NCI-H748 (cell line): Measurements from ENCODE around the gene STAB1.
"Not testable (repeated sequence)": the region's sequence is repeated elsewhere in the genome, so short reads cannot be mapped to it uniquely, and the experiment has no call there.

Experiments used
- DNase-seq: peaks from one replicate; lab custom pipeline; 2025; ENCODE audit not compliant: unreplicated experiment; lab: John Stamatoyannopoulos, UW

The STAB1 gene

GRCh38 chr3:52523386-52524257 is 28.5 kb downstream of the STAB1 start:
- no peak for DNase-seq

DNA sequence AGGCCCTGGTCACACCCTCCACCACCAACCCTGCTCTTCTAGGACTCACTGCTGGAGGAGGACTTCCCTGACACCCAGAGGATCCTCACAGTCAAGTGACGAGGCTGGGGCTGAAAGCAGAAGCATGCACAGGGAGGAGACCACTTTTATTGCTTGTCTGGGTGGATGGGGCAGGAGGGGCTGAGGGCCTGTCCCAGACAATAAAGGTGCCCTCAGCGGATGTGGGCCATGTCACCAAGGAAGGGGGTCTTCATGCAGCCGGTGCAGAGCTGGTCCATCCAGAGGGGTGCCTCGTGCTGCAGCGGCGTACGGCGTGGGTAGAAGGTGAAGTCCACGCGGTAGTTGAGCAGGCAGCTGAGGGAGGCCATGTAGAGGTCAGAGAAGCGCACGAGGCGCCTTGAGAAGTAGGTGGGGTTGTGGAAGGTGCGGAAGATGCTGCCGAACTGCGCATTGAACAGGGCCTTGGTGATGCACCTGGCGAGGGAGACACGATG is 29.2 kb downstream of the STAB1 start:
- no peak for DNase-seq

DNA sequence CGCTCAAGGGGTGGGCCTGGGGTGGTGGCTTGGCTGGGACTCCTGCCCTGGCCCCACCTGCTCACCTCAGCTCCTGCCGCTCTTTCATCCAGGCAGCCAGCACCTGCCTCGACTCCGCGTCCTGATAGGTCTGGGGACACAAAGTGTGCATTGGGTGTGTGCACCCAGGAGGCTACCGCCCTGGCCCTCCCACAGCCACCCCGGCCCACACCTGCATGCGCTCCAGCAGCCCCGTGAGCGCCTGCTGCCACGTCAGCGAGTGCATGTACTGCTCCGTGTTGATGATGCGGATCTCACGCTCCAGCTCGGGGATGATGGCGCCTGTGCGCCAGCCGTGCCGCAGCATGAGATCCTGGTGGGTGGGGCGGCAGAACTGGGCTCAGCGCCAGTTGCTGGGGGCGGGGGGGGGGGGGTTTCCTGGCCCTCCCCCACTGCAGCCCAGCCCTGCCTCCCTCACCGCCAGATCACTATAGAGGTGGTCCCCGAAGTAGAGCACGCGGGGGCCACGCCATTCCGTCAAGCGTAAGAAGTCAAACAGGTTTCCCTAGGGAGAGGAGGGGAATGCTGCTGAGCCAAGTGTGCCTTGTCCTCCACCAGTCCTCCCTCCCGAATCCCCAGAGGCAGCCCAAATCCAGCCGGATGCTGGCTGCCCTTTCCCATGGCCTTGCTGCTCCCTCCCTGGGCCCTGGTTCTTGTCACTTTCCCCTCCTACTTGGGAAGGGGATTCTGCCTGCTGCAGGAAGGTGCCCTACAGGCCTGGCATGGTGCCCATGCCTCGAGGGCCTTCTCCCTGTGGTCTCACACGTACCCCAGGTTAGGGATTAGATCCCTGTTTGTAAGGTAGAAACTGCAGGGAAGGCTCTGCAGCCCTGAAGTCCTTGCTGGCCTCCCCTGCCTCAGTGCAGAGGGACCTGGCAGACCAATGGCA is 29.9 kb downstream of the STAB1 start:
- peak; percentile 61 for DNase-seq

- no peak for DNase-seq
These were observed 30.8 kb downstream of the STAB1 start for GRCh38 chr3:52525680-52526561.

- not testable (repeated sequence) for DNase-seq
These were observed 31.5 kb downstream of the STAB1 start for GRCh38 chr3:52526671-52527038.

- no peak for DNase-seq
These were observed 32.0 kb downstream of the STAB1 start for GRCh38 chr3:52527039-52527731.

- DNase-seq: no peak
These were observed 32.8 kb downstream of the STAB1 start for GRCh38 chr3:52527732-52528585.

- DNase-seq: no peak
These were observed 33.6 kb downstream of the STAB1 start for GRCh38 chr3:52528586-52529375.

DNA sequence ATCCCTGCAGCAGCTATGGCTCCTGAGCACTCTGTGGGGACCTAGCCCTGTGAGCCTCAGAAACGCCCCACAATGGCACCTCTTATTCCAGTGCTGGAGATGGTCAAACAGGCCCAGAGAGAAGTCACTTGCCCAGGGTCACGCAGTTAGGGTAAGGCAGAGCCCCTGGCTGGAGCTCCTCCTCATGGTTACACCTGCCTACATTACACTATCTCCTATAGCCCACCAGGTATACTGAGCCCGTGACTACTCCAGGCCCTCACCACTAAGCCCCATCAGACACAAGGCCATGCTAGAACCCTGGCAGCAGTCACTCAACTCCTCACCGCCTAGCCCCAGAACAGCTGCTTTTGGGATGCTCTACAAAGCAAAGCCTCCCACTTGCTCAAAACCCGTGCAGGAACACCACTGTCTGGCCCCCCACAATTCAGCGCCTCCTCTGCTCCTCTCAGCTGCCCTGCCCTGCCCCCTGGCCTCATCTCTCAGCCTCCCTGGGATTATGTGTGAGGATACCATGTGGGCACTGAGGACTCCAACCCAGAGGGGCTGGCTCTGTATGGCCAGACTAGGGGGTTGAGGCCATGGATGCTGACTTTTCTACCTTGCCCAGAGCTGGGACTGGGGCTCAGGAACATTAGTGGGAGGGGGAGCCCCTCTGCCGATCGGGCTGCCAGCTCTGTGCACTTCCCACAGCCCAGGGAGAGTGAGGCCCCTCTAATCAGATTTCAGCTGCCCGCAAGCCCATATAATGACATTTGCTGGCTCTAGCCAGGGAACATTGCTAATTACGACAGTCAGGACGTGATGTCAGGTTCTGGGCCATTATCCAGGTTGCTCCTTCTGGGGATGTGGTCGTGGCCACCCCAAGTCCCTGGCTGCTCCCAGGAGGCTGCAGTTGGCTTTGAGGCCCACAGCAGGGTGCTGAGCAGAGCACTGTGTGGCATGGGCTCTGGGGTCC is 34.5 kb downstream of the STAB1 start:
- DNase-seq: no peak

GRCh38 chr3:52530918-52531826 is 36.0 kb downstream of the STAB1 start:
- DNase-seq: no peak

DNA sequence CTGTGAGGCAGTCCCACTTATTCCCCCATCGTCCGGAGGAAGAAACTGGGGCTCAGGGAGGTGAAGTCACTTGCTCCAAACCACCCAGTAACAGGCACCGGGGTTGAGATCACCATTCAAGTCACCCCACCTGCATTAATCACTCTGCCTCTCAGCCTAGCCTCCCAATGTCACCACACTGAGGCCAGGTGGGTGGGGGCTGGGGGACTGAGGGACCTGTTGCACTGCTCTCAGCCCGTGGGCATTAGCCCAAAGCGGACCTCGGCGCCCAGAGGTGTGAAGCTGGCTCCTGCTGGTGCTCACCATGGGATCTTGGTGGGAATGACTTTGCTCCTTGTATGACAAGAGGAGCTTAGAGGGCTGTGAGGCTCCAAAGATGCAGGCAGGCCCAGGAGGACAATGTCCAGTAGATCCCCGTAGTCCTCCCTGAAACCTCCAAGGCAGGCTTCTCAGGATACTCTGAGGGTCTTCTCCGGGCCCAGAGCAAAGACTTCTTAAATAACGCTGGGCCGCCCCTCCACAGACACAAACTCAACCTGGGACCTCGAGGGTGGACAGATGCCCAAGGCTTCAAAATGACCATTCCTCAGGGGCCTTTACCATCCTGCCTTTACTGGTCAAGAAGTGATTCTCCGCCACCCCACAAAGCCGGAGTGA is 36.9 kb downstream of the STAB1 start:
- no peak for DNase-seq

- DNase-seq: peak; percentile 16
These were observed 37.3 kb downstream of the STAB1 start for GRCh38 chr3:52532517-52532837.

GRCh38 chr3:52532838-52533622 is 37.9 kb downstream of the STAB1 start:
- DNase-seq: peak; percentile 32

- peak; percentile 80 for DNase-seq
These were observed 38.6 kb downstream of the STAB1 start, which contains the start of gene NT5DC2 for GRCh38 chr3:52533623-52534280. TSS of gene NT5DC2 (minus strand) at chr3:52533857. CDS start at chr3:52533737, 120 bp downstream.
